ENCODE measurements around the gene SIGLEC6. TPM values are rescaled to one million over a fixed set of nuclear protein-coding genes. Genes with fewer than 3 reads are reported as not detected.
A peak's percentile ranks its signal among the peaks of the same experiment; 100 is the strongest.

Gene SIGLEC6
- total RNA-seq, 2 experiments from 2014 or later: not detected

- Mint-ChIP-seq H3K9me3 (no peaks in the 10 kb centered on the region), H3K36me3 (no peaks in the 10 kb centered on the region), H3K4me1 (peaks cover 5% of the 10 kb centered on the region), H3K27ac (no peak overlapping the region), H3K27me3 (peaks cover 43% of the 10 kb centered on the region), H3K4me3 (no peak overlapping the region)
- DNase-seq: no peak
Measured at GRCh38 chr19:51541458-51542357, 10.2 kb upstream of the SIGLEC6 start.

GRCh38 chr19:51539821-51540366 lies 8.4 kb upstream of the SIGLEC6 start:
- H3K4me3 Mint-ChIP-seq: no peak overlapping the region
- H3K27me3 Mint-ChIP-seq: peaks cover 45% of the 10 kb centered on the region
- H3K27ac Mint-ChIP-seq: no peak overlapping the region
- H3K9me3 Mint-ChIP-seq: peaks cover 2% of the 10 kb centered on the region
- DNase-seq: no peak
- H3K36me3 Mint-ChIP-seq: no peaks in the 10 kb centered on the region
- no peaks in the 10 kb centered on the region for H3K4me1 Mint-ChIP-seq

GRCh38 chr19:51535535-51535934 lies 4.1 kb upstream of the SIGLEC6 start:
- H3K36me3 Mint-ChIP-seq: no peaks in the 10 kb centered on the region
- peaks cover 2% of the 10 kb centered on the region for H3K9me3 Mint-ChIP-seq
- H3K27me3 Mint-ChIP-seq: peaks cover 74% of the 10 kb centered on the region
- H3K4me3 Mint-ChIP-seq: no peak overlapping the region
- H3K4me1 Mint-ChIP-seq: no peaks in the 10 kb centered on the region
- no peak for DNase-seq
- H3K27ac Mint-ChIP-seq: no peak overlapping the region

- H3K9me3 Mint-ChIP-seq: peaks cover under 1% of the 10 kb centered on the region
- DNase-seq: no peak
- H3K27me3 Mint-ChIP-seq: peaks cover 70% of the 10 kb centered on the region
- H3K27ac Mint-ChIP-seq: no peak overlapping the region
- no peak overlapping the region for H3K4me3 Mint-ChIP-seq
- no peaks in the 10 kb centered on the region for H3K36me3 Mint-ChIP-seq
- H3K4me1 Mint-ChIP-seq: no peaks in the 10 kb centered on the region
Measured at GRCh38 chr19:51530616-51531015, 854 bp downstream of the SIGLEC6 start.

- DNase-seq: no peak
- Mint-ChIP-seq H3K27ac (no peak overlapping the region), H3K4me3 (no peak overlapping the region), H3K9me3 (no peaks in the 10 kb centered on the region), H3K4me1 (no peaks in the 10 kb centered on the region), H3K36me3 (no peaks in the 10 kb centered on the region), H3K27me3 (peaks cover 59% of the 10 kb centered on the region)
Measured at GRCh38 chr19:51529301-51529700, 2.2 kb downstream of the SIGLEC6 start.

GRCh38 chr19:51525651-51526050 lies 5.8 kb downstream of the SIGLEC6 start:
- Mint-ChIP-seq H3K27me3 (peaks cover 51% of the 10 kb centered on the region), H3K27ac (no peak overlapping the region), H3K9me3 (no peaks in the 10 kb centered on the region), H3K36me3 (no peaks in the 10 kb centered on the region), H3K4me1 (no peaks in the 10 kb centered on the region), H3K4me3 (no peak overlapping the region)
- DNase-seq: no peak

- Mint-ChIP-seq H3K27ac (no peak overlapping the region), H3K4me1 (no peaks in the 10 kb centered on the region), H3K27me3 (peaks cover 46% of the 10 kb centered on the region), H3K4me3 (no peak overlapping the region), H3K9me3 (no peaks in the 10 kb centered on the region), H3K36me3 (no peaks in the 10 kb centered on the region)
- no peak for DNase-seq
Measured at GRCh38 chr19:51524666-51525264, 6.7 kb downstream of the SIGLEC6 start.

GRCh38 chr19:51521781-51522180 lies 9.7 kb downstream of the SIGLEC6 start:
- Mint-ChIP-seq H3K4me3 (no peak overlapping the region), H3K4me1 (no peaks in the 10 kb centered on the region), H3K9me3 (no peaks in the 10 kb centered on the region), H3K27ac (no peak overlapping the region), H3K36me3 (no peaks in the 10 kb centered on the region), H3K27me3 (peaks cover 47% of the 10 kb centered on the region)
- no peak for DNase-seq

GRCh38 chr19:51521357-51521756 lies 10.1 kb downstream of the SIGLEC6 start:
- H3K4me3 Mint-ChIP-seq: no peak overlapping the region
- H3K27ac Mint-ChIP-seq: no peak overlapping the region
- H3K27me3 Mint-ChIP-seq: peaks cover 46% of the 10 kb centered on the region
- no peaks in the 10 kb centered on the region for H3K36me3 Mint-ChIP-seq
- no peaks in the 10 kb centered on the region for H3K9me3 Mint-ChIP-seq
- H3K4me1 Mint-ChIP-seq: no peaks in the 10 kb centered on the region
- DNase-seq: no peak

GRCh38 chr19:51520728-51521127 lies 10.7 kb downstream of the SIGLEC6 start:
- H3K36me3 Mint-ChIP-seq: no peaks in the 10 kb centered on the region
- no peaks in the 10 kb centered on the region for H3K4me1 Mint-ChIP-seq
- DNase-seq: no peak
- no peak overlapping the region for H3K4me3 Mint-ChIP-seq
- H3K27me3 Mint-ChIP-seq: peaks cover 49% of the 10 kb centered on the region
- H3K27ac Mint-ChIP-seq: no peak overlapping the region
- no peaks in the 10 kb centered on the region for H3K9me3 Mint-ChIP-seq

- H3K4me1 Mint-ChIP-seq: peaks cover 2% of the 10 kb centered on the region
- peaks cover 47% of the 10 kb centered on the region for H3K27me3 Mint-ChIP-seq
- no peak overlapping the region for H3K27ac Mint-ChIP-seq
- peak; percentile 14 for DNase-seq
- no peak overlapping the region for H3K4me3 Mint-ChIP-seq
- no peaks in the 10 kb centered on the region for H3K9me3 Mint-ChIP-seq
- no peaks in the 10 kb centered on the region for H3K36me3 Mint-ChIP-seq
Measured at GRCh38 chr19:51514866-51515481, 16.5 kb downstream of the SIGLEC6 start.

GRCh38 chr19:51513968-51514367 lies 17.5 kb downstream of the SIGLEC6 start:
- H3K36me3 Mint-ChIP-seq: no peaks in the 10 kb centered on the region
- no peak overlapping the region for H3K4me3 Mint-ChIP-seq
- H3K4me1 Mint-ChIP-seq: peaks cover 2% of the 10 kb centered on the region
- no peak for DNase-seq
- H3K9me3 Mint-ChIP-seq: no peaks in the 10 kb centered on the region
- no peak overlapping the region for H3K27ac Mint-ChIP-seq
- H3K27me3 Mint-ChIP-seq: peaks cover 46% of the 10 kb centered on the region

- H3K4me1 Mint-ChIP-seq: peaks cover 2% of the 10 kb centered on the region
- H3K27ac Mint-ChIP-seq: no peak overlapping the region
- no peak overlapping the region for H3K4me3 Mint-ChIP-seq
- DNase-seq: peak; percentile 9
- H3K27me3 Mint-ChIP-seq: peaks cover 30% of the 10 kb centered on the region
- H3K9me3 Mint-ChIP-seq: no peaks in the 10 kb centered on the region
- H3K36me3 Mint-ChIP-seq: no peaks in the 10 kb centered on the region
Measured at GRCh38 chr19:51511353-51511752, 20.1 kb downstream of the SIGLEC6 start.

- DNase-seq: no peak
- H3K4me1 Mint-ChIP-seq: peaks cover 2% of the 10 kb centered on the region
- no peaks in the 10 kb centered on the region for H3K9me3 Mint-ChIP-seq
- H3K36me3 Mint-ChIP-seq: no peaks in the 10 kb centered on the region
- H3K27me3 Mint-ChIP-seq: peaks cover 27% of the 10 kb centered on the region
- no peak overlapping the region for H3K4me3 Mint-ChIP-seq
- no peak overlapping the region for H3K27ac Mint-ChIP-seq
Measured at GRCh38 chr19:51509823-51510660, 21.4 kb downstream of the SIGLEC6 start.

Data from activated naive CD8-positive, alpha-beta T cell treated with anti-CD3 and anti-CD28 coated beads for 36 hours (primary cell).